OCI-LY1 (cell line): ENCODE measurements around the gene SEC22B.
"Not testable (repeated sequence)": the region's sequence is repeated elsewhere in the genome, so short reads cannot be mapped to it uniquely, and the experiment has no call there.

Source experiments
- CTCF ChIP-seq: fragments of 200-600 bp; sonication (generic), shearing (Covaris generic); IDR thresholded peaks from 2 replicates; pipeline ENCODE4 v1.5.1; 2017; ENCODE audit warnings: mild to moderate bottlenecking, antibody characterized with exemption, low read length, moderate library complexity, mixed read lengths
- EZH2 ChIP-seq: fragments of 200-600 bp; sonication (generic), shearing (Covaris generic); IDR thresholded peaks from 2 replicates; pipeline ENCODE4 v1.8.0; 2017; ENCODE audit warnings: borderline replicate concordance, mixed run types, mild to moderate bottlenecking, antibody characterized with exemption, low read length, moderate library complexity, mixed read lengths

DNA sequence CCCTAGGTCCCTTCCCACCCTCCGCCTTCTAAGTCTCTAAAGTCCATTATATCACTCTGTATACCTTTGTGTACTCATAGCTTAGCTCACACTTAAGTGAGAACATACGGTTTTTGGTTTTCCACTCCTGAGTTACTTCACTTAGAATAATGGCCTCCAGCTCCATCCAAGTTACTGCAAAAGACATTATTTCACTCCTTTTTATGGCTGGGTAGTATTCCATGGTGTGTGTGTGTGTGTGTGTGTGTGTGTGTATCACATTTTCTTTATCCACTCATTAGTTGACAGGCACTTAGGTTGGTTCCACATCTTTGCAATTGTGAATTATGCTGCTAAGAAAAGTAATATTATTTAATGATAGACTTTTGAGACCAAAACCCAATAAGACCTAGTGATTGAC, 1.7 kb upstream of the SEC22B start:
- TF ChIP-seq EZH2, CTCF: not testable (repeated sequence)
